KMS-11 (cell line): ENCODE data around the gene TSPAN5.

Experiments
- H2AFZ ChIP-seq: fragments of 200-600 bp; sonication (generic); 2 replicates; pipeline ENCODE4 v1.6.1; 2016; ENCODE audit warnings: antibody characterized with exemption, mixed run types, low read depth
- H3K27ac ChIP-seq: fragments of 200-600 bp; sonication (generic); 2 replicates; pipeline ENCODE4 v1.6.1; 2016; ENCODE audit warnings: mild to moderate bottlenecking, mixed run types
- H3K27me3 ChIP-seq: fragments of 200-600 bp; sonication (generic); 2 replicates; pipeline ENCODE4 v1.6.1; 2017; ENCODE audit warnings: mild to moderate bottlenecking, low read depth, mixed run types, moderate library complexity; ENCODE audit not compliant: insufficient read depth
- H3K36me3 ChIP-seq: fragments of 200-600 bp; sonication (generic); 2 replicates; pipeline ENCODE4 v1.6.1; 2017; ENCODE audit warnings: mild to moderate bottlenecking, mixed run types; ENCODE audit not compliant: insufficient read depth
- H3K4me1 ChIP-seq: fragments of 200-600 bp; sonication (generic); 2 replicates; pipeline ENCODE4 v1.6.1; 2016; ENCODE audit warnings: mild to moderate bottlenecking, low read depth, mixed run types; ENCODE audit not compliant: poor library complexity, severe bottlenecking
- H3K4me2 ChIP-seq: fragments of 200-600 bp; sonication (generic); 2 replicates; pipeline ENCODE4 v1.7.0; 2016; ENCODE audit warnings: mild to moderate bottlenecking, mixed run types
- H3K4me3 ChIP-seq: fragments of 200-600 bp; sonication (generic); IDR thresholded peaks from 2 replicates; pipeline ENCODE4 v1.6.1; 2017; ENCODE audit warnings: low read depth, low read length, mixed read lengths; ENCODE audit not compliant: insufficient read depth
- H3K79me2 ChIP-seq: fragments of 200-600 bp; sonication (generic); 2 replicates; pipeline ENCODE4 v1.6.1; 2016; ENCODE audit warnings: low read depth, mixed run types; ENCODE audit not compliant: insufficient read depth
- H3K9ac ChIP-seq: fragments of 200-600 bp; sonication (generic); 2 replicates; pipeline ENCODE4 v1.6.1; 2016; ENCODE audit warnings: mild to moderate bottlenecking, mixed run types
- H4K20me1 ChIP-seq: fragments of 200-600 bp; sonication (generic); 2 replicates; pipeline ENCODE4 v1.6.1; 2016; ENCODE audit warnings: mild to moderate bottlenecking, mixed run types; ENCODE audit not compliant: insufficient read depth
- CTCF ChIP-seq: fragments of 200-600 bp; sonication (generic); conservative IDR thresholded peaks from 2 replicates; pipeline ENCODE4 v1.6.1; 2017; ENCODE audit warnings: low read depth, mild to moderate bottlenecking, antibody characterized with exemption, low read length, moderate library complexity, mixed read lengths

Gene TSPAN5

GRCh38 chr4:98512918-98513317, 145.5 kb downstream of the TSPAN5 start:
- no peaks in the 10 kb centered on the region; the same call in 1 of the 2 replicates for H3K79me2 ChIP-seq

DNA sequence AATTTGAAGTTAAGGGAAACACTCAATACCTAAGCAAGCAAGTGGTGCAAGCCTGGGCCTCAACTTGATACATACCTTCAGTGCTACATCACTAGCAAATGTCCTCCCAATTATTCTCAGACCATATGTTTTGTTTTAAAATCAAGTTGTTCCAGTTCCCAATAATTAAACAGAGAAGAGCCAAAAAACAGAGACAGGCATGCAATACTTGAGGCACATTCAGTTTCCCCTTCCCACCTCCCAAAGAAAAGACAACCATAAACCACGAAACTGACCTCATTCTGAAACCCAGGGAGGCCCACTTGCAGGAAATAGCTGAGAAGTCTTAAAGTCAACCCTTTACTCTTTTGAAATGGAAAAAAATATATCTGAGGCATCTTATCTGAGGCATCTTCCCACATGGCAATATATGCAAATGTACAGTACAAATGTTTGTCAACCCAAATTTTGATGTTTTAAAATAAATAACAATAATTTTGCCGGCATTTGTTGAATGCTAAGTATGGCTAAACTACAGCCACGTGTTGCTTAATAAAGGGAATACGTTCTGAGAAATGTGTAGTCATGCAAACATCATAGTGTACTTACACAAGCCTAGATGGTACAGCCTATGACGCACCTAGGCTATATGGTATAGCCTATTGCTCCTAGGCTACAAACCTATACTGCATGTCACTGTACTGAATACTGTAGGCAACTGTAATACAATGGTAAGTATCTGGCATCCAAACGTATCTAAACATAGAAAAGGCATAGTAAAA, 147.5 kb downstream of the TSPAN5 start:
- Histone ChIP-seq H3K27me3 (no peaks in the 10 kb centered on the region), H3K4me1 (peaks cover 31% of the 10 kb centered on the region), H3K27ac (peak overlapping the region; percentile 57), H3K4me2 (peak overlapping the region; percentile 83), H4K20me1 (no peaks in the 10 kb centered on the region), H2AFZ (peak overlapping the region; percentile 8; the same call in 1 of the 2 replicates), H3K4me3 (no peak overlapping the region), H3K36me3 (no peaks in the 10 kb centered on the region), H3K9ac (peak overlapping the region; percentile 16; the same call in 1 of the 2 replicates), H3K79me2 (no peaks in the 10 kb centered on the region; the same call in 1 of the 2 replicates)
- TF ChIP-seq CTCF, result no peak

More at GRCh38 chr4:98512918-98513317, 145.5 kb downstream of the TSPAN5 start:
- no peak overlapping the region for H3K4me2 ChIP-seq
- H3K9ac ChIP-seq, result no peak overlapping the region
- H2AFZ ChIP-seq, result no peak overlapping the region
- no peaks in the 10 kb centered on the region for H4K20me1 ChIP-seq
- no peak for TF ChIP-seq CTCF
- H3K27me3 ChIP-seq, result no peaks in the 10 kb centered on the region
- no peak overlapping the region for H3K4me3 ChIP-seq
- H3K4me1 ChIP-seq, result peaks cover 38% of the 10 kb centered on the region
- no peak overlapping the region for H3K27ac ChIP-seq
- H3K36me3 ChIP-seq, result no peaks in the 10 kb centered on the region

- Histone ChIP-seq H3K79me2 (no peaks in the 10 kb centered on the region; the same call in 1 of the 2 replicates), H3K36me3 (no peaks in the 10 kb centered on the region), H3K9ac (peak overlapping the region; percentile 16; the same call in 1 of the 2 replicates), H3K4me3 (no peak overlapping the region), H3K4me1 (peaks cover 31% of the 10 kb centered on the region), H3K27ac (peak overlapping the region; percentile 57), H4K20me1 (no peaks in the 10 kb centered on the region), H3K4me2 (peak overlapping the region; percentile 83), H3K27me3 (no peaks in the 10 kb centered on the region), H2AFZ (peak overlapping the region; percentile 8; the same call in 1 of the 2 replicates)
- no peak for TF ChIP-seq CTCF
Measured at GRCh38 chr4:98510340-98510739, 148.1 kb downstream of the TSPAN5 start.

DNA sequence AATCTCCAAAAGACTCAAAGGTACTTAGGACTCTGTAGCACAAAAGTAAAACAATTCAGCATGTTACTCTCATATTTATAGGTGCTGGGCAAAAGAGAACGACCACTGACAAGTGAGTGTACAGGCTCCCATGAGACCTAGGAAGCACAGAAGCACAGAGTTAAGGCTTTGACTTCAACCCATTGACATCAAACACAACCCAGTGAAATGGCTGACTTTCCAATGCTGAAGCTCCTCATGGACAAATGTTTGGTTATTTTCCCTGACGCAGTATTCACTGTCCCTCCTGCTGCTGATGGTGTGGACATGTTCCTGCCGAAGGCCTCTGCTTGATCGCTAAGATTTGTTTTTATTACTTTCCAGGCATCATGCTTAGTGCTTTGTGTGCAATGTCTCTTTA, 148.7 kb downstream of the TSPAN5 start:
- Histone ChIP-seq H3K36me3 (no peaks in the 10 kb centered on the region), H3K79me2 (no peaks in the 10 kb centered on the region; the same call in 1 of the 2 replicates), H3K9ac (no peak overlapping the region), H3K4me1 (peaks cover 31% of the 10 kb centered on the region), H4K20me1 (no peaks in the 10 kb centered on the region), H3K4me3 (no peak overlapping the region), H3K27ac (no peak overlapping the region; the same call in 1 of the 2 replicates), H3K4me2 (peak overlapping the region; percentile 83; the same call in 1 of the 2 replicates), H3K27me3 (no peaks in the 10 kb centered on the region), H2AFZ (no peak overlapping the region)
- no peak for TF ChIP-seq CTCF
